ENCODE results near the gene BNC2. TPM values are rescaled to one million over a fixed set of nuclear protein-coding genes. Genes with fewer than 3 reads are reported as not detected.

BNC2 gene
- total and polyA plus RNA-seq, 4 donors: 0.96 to 23.2 (median 9.7) TPM

DNA sequence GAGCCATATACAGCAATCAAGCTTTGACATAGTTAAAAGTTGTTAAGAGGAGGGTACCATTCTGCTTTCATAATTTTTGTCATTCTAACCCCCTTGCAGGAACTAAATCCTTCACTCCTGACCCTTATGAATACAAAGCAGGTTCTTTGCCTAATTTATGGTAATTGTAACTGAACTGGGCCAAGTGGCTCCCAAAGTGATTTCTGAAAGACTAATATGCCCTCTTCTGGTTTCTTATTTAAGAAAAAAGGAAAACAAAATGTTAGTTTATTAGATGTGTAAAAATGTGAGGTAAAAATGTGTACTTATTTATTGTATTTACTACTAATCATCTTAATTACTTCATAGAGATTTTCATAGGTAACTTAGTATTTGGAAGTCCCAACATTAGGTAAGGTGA, 268.5 kb downstream of the BNC2 start:
- no peak for ATAC-seq (ENCODE audit: insufficient read depth, low FRiP score)
- H3K27ac ChIP-seq (ENCODE audit: low read depth in 1 of 2, low read length in 1 of 2): no peak overlapping the region

GRCh38 chr9:16598316-16598715, 272.2 kb downstream of the BNC2 start:
- peaks cover 0 to 32% (median 2%) of the 10 kb centered on the region in 5 donors for H3K4me1 ChIP-seq (ENCODE audit: control insufficient read depth in 5 of 5, insufficient read depth in 5 of 5, low read length in 5 of 5)
- ATAC-seq (ENCODE audit: insufficient read depth, low FRiP score) (no peak), DNase-seq (peak in 1 of 3 donors; percentile 16)
- no peaks in the 10 kb centered on the region for H3K36me3 ChIP-seq (ENCODE audit: control insufficient read depth in 4 of 4, insufficient read depth in 4 of 4, low read length in 4 of 4)
- H3K27me3 ChIP-seq (ENCODE audit: control insufficient read depth in 3 of 3, insufficient read depth in 3 of 3, low read length in 2 of 3): no peaks in the 10 kb centered on the region
- H3K27ac ChIP-seq (ENCODE audit: low read depth in 1 of 2, low read length in 1 of 2): no peak overlapping the region
- no peaks in the 10 kb centered on the region for H3K9me3 ChIP-seq (ENCODE audit: control insufficient read depth in 4 of 4, insufficient read depth in 3 of 4, low read length in 3 of 4)
- no peak overlapping the region for H3K9ac ChIP-seq (ENCODE audit: insufficient read depth in 1 of 2, low read length in 2 of 2)
- 81 to 82% methylated on average over 3 of the region's 3 CpGs for WGBS, 2 donors
- no peak overlapping the region for H3K4me3 ChIP-seq
- TF ChIP-seq, protein P1, sequence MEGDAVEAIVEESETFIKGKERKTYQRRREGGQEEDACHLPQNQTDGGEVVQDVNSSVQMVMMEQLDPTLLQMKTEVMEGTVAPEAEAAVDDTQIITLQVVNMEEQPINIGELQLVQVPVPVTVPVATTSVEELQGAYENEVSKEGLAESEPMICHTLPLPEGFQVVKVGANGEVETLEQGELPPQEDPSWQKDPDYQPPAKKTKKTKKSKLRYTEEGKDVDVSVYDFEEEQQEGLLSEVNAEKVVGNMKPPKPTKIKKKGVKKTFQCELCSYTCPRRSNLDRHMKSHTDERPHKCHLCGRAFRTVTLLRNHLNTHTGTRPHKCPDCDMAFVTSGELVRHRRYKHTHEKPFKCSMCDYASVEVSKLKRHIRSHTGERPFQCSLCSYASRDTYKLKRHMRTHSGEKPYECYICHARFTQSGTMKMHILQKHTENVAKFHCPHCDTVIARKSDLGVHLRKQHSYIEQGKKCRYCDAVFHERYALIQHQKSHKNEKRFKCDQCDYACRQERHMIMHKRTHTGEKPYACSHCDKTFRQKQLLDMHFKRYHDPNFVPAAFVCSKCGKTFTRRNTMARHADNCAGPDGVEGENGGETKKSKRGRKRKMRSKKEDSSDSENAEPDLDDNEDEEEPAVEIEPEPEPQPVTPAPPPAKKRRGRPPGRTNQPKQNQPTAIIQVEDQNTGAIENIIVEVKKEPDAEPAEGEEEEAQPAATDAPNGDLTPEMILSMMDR (IDR thresholded peaks at IDR 0.05; ENCODE audit: control extremely low read depth, extremely low read depth): no peak

More for the DNA sequence above, 268.5 kb downstream of the BNC2 start:
- Histone ChIP-seq H3K36me3 (ENCODE audit: control insufficient read depth in 4 of 4, insufficient read depth in 4 of 4, low read length in 4 of 4) (no peaks in the 10 kb centered on the region), H3K9me3 (ENCODE audit: control insufficient read depth in 4 of 4, insufficient read depth in 3 of 4, low read length in 3 of 4) (no peaks in the 10 kb centered on the region), H3K9ac (ENCODE audit: insufficient read depth in 1 of 2, low read length in 2 of 2) (no peak overlapping the region), H3K4me1 (ENCODE audit: control insufficient read depth in 5 of 5, insufficient read depth in 5 of 5, low read length in 5 of 5) (peaks cover 0 to 12% (median 2%) of the 10 kb centered on the region in 5 donors), H3K4me3 (no peak overlapping the region), H3K27me3 (ENCODE audit: control insufficient read depth in 3 of 3, insufficient read depth in 3 of 3, low read length in 2 of 3) (no peaks in the 10 kb centered on the region)
- TF ChIP-seq, protein P1 (IDR thresholded peaks at IDR 0.05; ENCODE audit: control extremely low read depth, extremely low read depth): no peak
- DNase-seq: peak in 1 of 3 donors; percentile 25

DNA sequence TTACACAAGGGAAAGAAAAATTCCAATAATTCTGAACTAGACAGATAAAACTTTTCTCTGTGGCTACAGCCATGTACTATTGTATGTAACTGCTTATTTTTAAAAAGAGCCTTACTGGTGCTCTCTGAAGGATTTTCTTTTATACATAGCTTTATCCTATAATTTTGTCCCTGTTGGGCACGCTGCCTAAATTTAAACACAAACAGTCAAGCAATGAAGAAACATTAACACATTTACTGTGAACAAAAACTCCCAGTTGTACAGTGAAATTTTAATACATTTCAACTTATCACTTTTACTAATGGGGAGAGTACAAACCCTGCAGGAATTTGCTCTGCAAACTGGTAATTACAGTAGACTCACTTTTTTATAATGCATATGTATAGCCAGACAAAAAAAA, 273.3 kb downstream of the BNC2 start:
- Histone ChIP-seq H3K36me3 (ENCODE audit: control insufficient read depth in 4 of 4, insufficient read depth in 4 of 4, low read length in 4 of 4) (no peaks in the 10 kb centered on the region), H3K27me3 (ENCODE audit: control insufficient read depth in 3 of 3, insufficient read depth in 3 of 3, low read length in 2 of 3) (no peaks in the 10 kb centered on the region), H3K4me1 (ENCODE audit: control insufficient read depth in 5 of 5, insufficient read depth in 5 of 5, low read length in 5 of 5) (peaks cover 0 to 32% (median 0%) of the 10 kb centered on the region in 5 donors), H3K27ac (ENCODE audit: low read depth in 1 of 2, low read length in 1 of 2) (no peak overlapping the region), H3K4me3 (no peak overlapping the region), H3K9ac (ENCODE audit: insufficient read depth in 1 of 2, low read length in 2 of 2) (no peak overlapping the region), H3K9me3 (ENCODE audit: control insufficient read depth in 4 of 4, insufficient read depth in 3 of 4, low read length in 3 of 4) (no peaks in the 10 kb centered on the region)
- no peak for ATAC-seq (ENCODE audit: insufficient read depth, low FRiP score)
- 92 to 93% methylated on average over 1 of the region's 1 CpG for WGBS, 2 donors
- TF ChIP-seq, protein P1 (IDR thresholded peaks at IDR 0.05; ENCODE audit: control extremely low read depth, extremely low read depth): no peak
- peak in 2 of 3 donors; percentile 47 to 48 for DNase-seq

DNA sequence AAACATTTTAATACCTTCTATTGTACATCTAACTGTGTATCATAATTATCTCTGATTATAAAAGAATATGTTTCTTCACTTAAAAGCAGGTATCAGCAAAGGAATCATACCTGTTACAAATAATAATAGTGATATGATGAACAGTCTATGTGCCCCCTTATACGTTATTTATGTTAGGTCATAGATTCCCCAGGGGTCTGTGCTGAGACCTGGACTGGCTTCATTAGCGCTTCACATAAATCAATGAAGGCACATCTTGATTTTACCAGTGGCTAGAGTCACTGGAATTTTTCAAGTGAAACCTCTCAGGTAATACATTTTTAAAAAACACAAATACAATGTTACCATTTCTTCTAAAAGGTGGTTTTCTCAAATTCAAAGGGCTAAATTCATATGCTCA, 275.2 kb downstream of the BNC2 start:
- H3K9me3 ChIP-seq (ENCODE audit: control insufficient read depth in 4 of 4, insufficient read depth in 3 of 4, low read length in 3 of 4): no peaks in the 10 kb centered on the region
- no peaks in the 10 kb centered on the region for H3K27me3 ChIP-seq (ENCODE audit: control insufficient read depth in 3 of 3, insufficient read depth in 3 of 3, low read length in 2 of 3)
- H3K4me3 ChIP-seq: no peak overlapping the region
- no peak overlapping the region for H3K27ac ChIP-seq (ENCODE audit: low read depth in 1 of 2, low read length in 1 of 2)
- no peak overlapping the region for H3K9ac ChIP-seq (ENCODE audit: insufficient read depth in 1 of 2, low read length in 2 of 2)
- 93 to 94% methylated on average over 2 of the region's 2 CpGs for WGBS, 2 donors
- no peaks in the 10 kb centered on the region for H3K36me3 ChIP-seq (ENCODE audit: control insufficient read depth in 4 of 4, insufficient read depth in 4 of 4, low read length in 4 of 4)
- TF ChIP-seq, protein P1 (IDR thresholded peaks at IDR 0.05; ENCODE audit: control extremely low read depth, extremely low read depth): no peak
- DNase-seq (no peak), ATAC-seq (ENCODE audit: insufficient read depth, low FRiP score) (no peak)
- peaks cover 0 to 32% (median 0%) of the 10 kb centered on the region in 5 donors for H3K4me1 ChIP-seq (ENCODE audit: control insufficient read depth in 5 of 5, insufficient read depth in 5 of 5, low read length in 5 of 5)
